GM13976 (cell line): ENCODE data around the gene TBC1D22A.

Source experiments
- DNase-seq: peaks from one replicate; pipeline ENCODE4 v3.0.0; 2012; ENCODE audit warnings: low spot score
- in situ Hi-C: fragments of 300-500 bp; cut with MboI; formaldehyde crosslinking; loops from one replicate; pipeline ENCODE4 v1.12.0; 2022; ENCODE audit warnings: low sequenced_read_pairs, mixed read lengths, inconsistent platforms; ENCODE audit not compliant: unreplicated experiment
- TF ChIP-seq, protein P1 (sequence below): IDR thresholded peaks from 2 replicates; pipeline ENCODE4 v1.5.1; 2012; ENCODE audit warnings: borderline replicate concordance, mild to moderate bottlenecking; ENCODE audit not compliant: insufficient read depth; ENCODE audit errors: extremely low read depth, missing control alignments, control extremely low read depth

Gene TBC1D22A

DNA sequence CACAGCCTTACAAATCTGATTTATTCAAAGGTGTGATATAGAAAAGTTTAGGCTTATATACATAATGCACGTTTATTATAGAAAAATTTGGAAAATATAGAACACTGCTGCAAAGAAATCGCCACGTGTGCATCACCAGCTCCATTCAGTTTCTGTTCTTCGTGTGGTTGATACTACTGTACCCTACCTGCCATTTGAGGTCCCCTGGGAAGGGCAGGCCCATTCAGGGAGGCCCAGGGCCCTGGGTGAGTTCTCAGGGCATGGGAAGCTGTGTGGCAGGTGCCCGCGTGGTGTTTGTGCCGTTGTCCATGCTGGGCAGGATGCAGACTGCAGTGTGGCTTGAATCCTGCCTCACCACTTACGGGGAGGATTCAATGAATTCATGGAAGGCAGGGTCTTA, 60.8 kb downstream of the TBC1D22A start:
- DNase-seq = no peak
- in situ Hi-C loops = no loop called here
- TF ChIP-seq, protein P1, sequence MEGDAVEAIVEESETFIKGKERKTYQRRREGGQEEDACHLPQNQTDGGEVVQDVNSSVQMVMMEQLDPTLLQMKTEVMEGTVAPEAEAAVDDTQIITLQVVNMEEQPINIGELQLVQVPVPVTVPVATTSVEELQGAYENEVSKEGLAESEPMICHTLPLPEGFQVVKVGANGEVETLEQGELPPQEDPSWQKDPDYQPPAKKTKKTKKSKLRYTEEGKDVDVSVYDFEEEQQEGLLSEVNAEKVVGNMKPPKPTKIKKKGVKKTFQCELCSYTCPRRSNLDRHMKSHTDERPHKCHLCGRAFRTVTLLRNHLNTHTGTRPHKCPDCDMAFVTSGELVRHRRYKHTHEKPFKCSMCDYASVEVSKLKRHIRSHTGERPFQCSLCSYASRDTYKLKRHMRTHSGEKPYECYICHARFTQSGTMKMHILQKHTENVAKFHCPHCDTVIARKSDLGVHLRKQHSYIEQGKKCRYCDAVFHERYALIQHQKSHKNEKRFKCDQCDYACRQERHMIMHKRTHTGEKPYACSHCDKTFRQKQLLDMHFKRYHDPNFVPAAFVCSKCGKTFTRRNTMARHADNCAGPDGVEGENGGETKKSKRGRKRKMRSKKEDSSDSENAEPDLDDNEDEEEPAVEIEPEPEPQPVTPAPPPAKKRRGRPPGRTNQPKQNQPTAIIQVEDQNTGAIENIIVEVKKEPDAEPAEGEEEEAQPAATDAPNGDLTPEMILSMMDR = no peak

DNA sequence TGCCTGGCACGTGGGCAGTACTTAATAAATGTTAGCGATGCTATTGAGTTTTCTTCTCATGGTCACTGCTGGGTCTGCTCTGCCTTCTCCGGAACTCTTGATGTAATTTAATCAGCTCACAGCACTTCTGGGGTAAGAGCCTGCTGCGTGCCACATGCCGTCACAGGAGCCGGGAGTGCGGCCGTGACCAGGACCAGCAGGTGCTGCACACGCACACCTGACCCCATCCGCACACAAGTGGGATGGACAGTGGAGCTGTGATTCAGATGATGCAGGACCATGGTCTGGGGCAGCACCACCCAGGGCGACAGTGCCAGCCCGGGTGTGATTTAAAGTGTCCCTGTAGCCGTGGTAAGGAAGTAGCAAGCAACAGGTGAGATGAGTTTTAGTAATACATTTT, 61.2 kb downstream of the TBC1D22A start:
- no peak for DNase-seq
- TF ChIP-seq, protein P1 = no peak
- in situ Hi-C loops = no loop called here

DNA sequence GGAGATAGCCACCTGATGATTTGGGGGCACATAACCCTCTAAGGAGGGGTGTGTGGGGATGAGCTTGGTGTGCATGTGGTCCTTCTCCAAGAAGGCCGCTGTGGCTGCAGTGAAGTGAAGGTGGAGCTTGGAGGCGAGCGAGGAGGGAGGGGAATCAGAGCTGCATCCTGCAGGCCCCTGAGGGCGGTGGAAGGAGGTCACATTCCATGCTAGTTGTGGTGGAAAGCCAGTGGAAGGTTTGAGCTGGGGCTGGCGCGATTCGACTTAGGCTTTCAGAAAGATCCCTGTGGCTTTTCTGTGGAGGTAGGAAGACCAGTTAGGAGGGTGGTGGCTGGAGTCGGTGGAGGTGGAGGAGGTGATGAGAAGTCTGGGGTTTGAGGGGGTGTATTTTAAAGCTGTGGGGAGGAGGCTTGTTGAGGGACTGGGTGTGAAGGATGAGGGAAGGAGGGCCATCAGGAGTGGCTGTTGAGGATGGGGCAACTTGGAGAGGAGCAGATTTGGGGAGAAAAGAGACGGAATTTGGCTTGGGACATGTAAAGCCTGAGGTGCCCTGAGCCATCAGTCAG, 62.0 kb downstream of the TBC1D22A start:
- no peak for DNase-seq
- TF ChIP-seq, protein P1 = no peak
- in situ Hi-C loops = no loop called here

DNA sequence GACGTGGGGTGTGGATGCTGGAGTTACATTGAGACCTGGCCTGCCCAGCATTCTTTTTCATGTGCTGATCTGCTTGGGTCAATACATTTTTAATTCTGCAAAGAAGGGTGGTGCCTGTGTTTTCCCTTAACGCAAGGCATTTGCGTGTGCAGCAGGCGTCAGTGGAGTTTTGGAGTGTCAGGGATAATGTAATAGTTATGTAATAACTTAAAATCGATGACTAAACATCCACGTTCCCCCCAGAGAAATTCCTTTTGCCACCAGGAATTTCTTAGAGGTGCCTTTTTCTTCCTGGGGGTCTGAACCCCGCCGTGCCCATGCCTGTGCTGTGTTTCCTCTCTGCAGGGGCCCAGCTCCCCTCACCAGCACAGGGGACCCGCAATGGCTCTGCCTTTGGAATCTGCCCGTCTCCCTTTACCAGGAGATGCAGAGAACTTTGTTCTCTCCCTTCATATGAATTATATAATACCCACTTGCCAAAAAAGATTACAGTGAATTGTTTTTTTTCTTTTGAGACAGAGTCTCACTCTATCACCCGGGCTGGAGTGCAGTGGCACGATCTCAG, 62.6 kb downstream of the TBC1D22A start:
- in situ Hi-C loops = no loop called here
- TF ChIP-seq, protein P1 = no peak
- no peak for DNase-seq

DNA sequence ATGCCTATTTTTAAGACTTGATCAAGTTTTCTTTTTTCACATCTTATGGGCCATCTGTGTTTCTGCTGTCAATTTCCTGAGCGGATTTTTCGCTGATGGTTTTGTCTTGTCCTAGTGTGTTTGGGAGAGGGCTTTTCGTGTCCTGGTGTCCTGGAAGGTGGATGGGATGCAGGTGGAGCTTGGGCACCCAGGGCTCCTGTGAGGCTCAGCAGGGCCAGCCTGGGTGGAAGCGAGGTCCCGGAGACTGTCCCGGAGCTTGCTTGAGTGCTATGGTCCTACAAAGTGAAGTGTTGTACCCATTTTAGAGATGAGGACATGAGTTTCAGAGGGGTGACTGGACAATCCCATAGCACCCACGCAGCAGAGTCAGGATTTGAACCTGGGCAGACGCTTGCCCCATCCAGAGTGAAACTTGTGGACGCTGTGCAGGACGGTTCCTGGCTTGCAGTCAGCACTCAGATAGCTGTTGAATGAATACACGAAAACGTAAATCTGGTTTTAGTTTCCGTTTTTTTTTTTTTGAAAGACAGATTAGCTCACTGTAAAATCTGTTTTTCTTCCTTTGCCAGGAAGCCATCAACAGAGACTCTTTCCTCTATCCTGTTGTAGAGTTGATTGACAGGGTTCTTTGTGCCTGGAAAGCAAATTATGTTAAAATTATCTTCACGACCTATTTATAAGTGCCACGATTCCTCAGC, 64.1 kb downstream of the TBC1D22A start:
- DNase-seq = no peak
- in situ Hi-C loops = no loop called here
- TF ChIP-seq, protein P1 = no peak

DNA sequence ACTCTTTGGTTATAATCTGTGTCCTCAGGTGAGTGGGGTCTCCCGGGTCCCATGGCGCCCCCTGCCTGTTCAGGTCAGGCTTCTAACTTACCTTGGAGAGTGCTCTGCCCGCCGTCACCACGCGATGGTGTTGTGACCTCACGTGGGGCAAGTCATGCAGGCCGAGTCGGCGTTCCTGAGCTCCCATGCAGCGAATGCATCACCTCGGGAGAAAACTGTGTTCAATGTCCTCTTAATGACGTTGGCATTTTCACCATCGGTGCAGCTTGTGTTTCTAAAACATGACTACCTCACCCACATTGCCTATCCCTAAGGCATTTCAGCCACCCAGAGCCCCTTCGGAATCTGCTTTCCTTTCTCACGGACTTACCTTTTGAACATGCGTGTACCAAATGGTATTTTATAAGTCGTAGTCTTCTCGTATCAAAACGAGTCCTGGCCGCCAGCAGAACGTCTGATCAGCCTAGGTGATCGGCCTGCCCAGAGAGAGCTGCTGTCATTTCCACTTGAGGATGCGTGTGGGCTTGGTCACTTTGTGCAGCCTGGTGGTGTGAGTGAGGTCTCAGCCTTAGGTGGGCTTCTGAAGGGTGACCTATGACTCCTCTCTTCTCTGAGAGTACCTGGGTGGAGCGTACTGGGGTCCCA, 64.8 kb downstream of the TBC1D22A start:
- TF ChIP-seq, protein P1 = no peak
- DNase-seq = no peak
- in situ Hi-C loops = no loop called here
